Left forelimb (tissue), 1 donor: ENCODE data around the gene DLG3.
"Not testable (repeated sequence)": the region's sequence is repeated elsewhere in the genome, so short reads cannot be mapped to it uniquely, and the experiment has no call there.

ENCODE experiments used
- DNase-seq: peaks from one replicate; pipeline ENCODE4 v3.0.0-alpha.2; 2018; ENCODE audit warnings: low spot score

Gene DLG3

DNA sequence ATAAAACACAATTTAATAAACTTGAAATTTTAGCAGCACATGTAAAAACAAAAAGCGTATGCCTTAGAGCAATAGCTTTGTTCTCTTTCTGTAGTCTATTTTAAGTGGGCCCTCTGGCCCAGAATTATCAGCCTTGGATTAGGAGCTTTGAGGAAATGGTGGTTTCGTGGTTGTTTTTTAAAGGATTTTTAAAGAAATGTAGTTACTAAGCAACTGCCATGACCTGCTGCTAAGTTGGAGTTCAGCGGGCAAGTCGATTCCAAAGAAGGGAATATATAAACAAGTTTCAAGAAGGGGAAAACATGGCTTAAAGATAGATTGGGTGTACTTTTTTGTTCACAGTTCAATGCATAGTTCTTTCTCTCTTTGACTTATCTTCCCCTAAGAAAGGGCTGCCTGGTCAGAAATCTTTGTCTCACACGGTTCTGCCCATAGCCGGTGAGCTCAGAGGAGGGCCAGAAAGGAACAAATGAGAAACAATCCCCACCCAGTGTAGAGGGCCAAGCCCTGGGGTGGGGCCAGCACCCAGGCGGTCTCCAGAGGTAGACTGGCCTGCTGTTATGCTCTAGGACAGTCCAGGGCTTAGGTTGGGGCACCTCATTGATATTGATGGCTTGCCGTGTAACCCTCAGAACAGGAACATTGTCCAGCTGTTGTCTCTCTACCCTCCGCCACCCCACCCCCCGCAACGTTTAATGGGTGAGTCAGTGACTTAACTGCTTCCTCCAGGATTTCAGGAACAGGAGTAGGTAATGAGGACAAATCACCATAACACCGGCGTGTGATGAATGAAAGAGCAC, 32.5 kb downstream of the DLG3 start:
- no peak for DNase-seq

GRCh38 chrX:70477734-70478075, 33.1 kb downstream of the DLG3 start:
- no peak for DNase-seq

GRCh38 chrX:70478526-70479245, 34.1 kb downstream of the DLG3 start:
- DNase-seq: no peak

GRCh38 chrX:70479247-70479921, 34.7 kb downstream of the DLG3 start:
- no peak for DNase-seq

- DNase-seq: no peak
Observed at GRCh38 chrX:70479922-70480659, 35.5 kb downstream of the DLG3 start.

- DNase-seq: no peak
Observed at GRCh38 chrX:70480660-70481018, 36.0 kb downstream of the DLG3 start.

DNA sequence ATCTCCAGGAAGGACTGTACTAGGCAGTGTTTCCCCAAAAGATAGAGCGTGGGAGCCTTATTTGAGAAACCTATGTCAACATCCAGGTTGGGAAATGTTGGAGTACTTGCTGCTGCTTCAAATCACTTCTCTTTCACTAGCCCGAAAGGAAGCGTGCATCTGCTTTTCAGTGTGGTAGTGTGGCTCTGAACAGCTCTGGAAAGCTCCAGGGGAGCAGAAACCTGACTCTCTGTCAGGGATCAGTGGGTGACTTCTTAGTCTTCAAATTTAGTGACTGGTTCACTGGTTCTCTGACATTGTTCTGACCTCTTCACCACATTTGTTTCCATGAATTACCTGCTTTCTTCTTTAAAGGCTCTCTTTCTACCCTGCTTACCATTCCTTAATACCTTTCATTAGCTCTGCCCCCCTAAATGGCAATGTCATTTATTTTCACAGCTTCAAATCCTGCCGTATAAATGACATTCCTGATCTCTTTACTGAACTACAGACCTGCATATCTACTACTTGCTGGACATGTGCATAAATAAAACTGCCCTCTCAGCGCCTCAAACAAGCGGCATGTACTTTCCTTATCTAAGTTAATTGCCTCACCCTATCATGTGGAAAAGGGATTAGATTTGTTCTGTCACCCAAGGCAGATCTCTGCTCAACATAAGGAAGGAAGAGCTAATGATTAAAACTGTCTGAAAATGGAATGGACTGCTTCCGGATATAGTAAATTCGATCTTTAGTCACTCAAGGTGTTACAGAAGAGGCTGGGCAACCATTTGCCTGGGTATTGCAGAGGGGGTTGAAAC, 37.0 kb downstream of the DLG3 start:
- no peak for DNase-seq

DNA sequence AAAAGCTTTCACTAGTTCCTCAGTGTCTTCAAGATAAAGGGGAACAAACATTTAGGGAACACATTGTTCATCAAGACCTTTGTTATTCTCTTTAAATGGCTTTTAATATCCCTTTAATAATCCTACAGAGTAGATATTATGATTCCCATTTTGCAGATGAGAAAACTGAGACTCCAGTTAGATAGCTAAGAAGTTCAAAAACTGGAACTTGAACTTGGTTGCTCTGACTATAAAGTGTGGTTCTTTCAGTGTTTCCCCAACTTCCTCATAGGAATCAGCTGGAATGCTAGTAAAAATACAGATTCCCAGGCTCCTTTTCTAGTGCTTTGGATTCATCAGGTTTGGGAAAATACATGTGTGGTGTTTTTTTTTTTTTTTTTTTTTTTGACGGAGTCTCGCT, 37.7 kb downstream of the DLG3 start:
- DNase-seq: no peak

DNA sequence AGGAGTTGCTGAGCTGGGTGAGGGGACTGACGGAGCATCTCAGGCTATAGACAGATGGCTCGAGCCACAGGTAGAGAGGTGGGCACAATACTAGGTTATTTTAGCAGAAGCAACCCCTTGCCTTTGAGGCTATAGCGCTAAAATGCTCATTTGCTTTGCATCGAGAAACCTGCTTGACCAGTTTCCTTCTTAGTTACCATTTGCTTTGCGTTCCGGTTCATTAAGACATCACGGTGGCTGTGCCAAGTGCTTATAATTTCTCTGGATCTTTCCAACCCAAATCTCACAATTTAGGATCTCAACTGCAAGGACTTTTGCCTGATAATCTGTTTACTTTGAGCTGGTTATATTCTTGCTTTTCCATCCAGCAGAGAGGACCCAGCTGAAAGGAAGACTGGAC, 40.8 kb downstream of the DLG3 start:
- DNase-seq: no peak

DNA sequence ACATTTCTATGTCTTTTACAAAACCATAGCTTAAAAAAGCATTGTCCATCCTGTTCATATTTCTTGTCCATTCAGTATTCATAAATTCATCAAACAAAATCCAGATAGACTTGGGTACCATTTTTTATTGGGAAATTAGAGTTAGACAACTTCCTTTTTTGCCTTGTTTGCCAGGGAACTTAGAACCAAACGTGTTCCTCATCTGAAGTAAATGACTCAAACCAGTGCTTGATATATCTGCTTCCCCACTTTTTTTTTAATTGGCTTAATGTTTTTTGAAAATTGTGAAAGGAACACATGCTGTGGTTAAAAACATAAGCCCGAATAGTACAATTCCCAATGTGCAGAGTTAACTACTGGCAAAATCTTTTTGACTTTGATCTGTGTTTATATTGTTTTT, 44.2 kb downstream of the DLG3 start:
- DNase-seq: no peak

- DNase-seq: no peak
Observed at GRCh38 chrX:70494441-70494840, 49.8 kb downstream of the DLG3 start.

GRCh38 chrX:70496491-70496890, 51.9 kb downstream of the DLG3 start:
- no peak for DNase-seq

- no peak for DNase-seq
Observed at GRCh38 chrX:70497026-70497425, 52.4 kb downstream of the DLG3 start.

GRCh38 chrX:70498129-70498528, 53.5 kb downstream of the DLG3 start:
- DNase-seq: no peak

GRCh38 chrX:70500826-70501225, 56.2 kb downstream of the DLG3 start:
- no peak for DNase-seq

DNA sequence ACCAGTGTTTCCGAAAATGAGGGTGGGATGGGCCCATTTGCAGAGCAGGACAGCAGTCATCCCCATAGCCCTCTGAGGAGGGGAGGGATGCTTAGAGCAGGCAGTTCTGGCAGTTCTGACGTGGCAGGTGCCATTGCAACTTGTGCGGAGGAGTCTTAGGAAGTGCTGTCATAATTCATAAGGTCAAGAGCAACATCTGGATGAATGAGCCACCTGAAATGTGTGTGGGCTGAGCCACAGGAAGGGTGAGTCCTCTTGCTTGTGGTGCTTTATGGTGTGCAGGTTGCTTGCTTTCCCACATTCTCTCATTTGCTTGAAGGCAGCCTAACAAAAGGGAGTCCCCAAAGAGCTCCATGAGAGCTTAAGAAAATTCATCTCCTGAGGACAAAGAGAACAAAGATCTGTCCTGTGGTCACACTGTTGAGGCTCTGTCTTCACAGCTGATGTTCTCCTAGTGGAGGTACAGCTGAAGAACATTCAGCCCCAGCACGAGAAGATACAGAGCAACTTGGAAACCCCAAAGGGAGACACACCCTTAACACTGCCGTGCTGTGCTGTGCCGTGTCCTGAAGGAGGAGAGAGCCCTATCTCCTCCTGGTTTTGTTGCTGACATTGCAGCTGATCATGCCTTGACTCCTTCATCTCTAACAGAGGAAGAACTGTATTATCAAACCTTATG, 60.3 kb downstream of the DLG3 start:
- no peak for DNase-seq

GRCh38 chrX:70505451-70505841, 60.8 kb downstream of the DLG3 start:
- no peak for DNase-seq

- no peak for DNase-seq
Observed at GRCh38 chrX:70508296-70508911, 63.8 kb downstream of the DLG3 start.

GRCh38 chrX:70509078-70509477, 64.4 kb downstream of the DLG3 start:
- DNase-seq: no peak

- DNase-seq: not testable (repeated sequence)
Observed at GRCh38 chrX:70515270-70515669, 70.6 kb downstream of the DLG3 start.

- DNase-seq: not testable (repeated sequence)
Observed at GRCh38 chrX:70515692-70516091, 71.1 kb downstream of the DLG3 start.
